Thoracic aorta (tissue), 2 donors: ENCODE measurements around the gene HNRNPK. TPM values are rescaled to one million over a fixed set of nuclear protein-coding genes. Genes with fewer than 3 reads are reported as not detected.

Experiments used
- ATAC-seq: fragments of 150-250 bp; one replicate; pipeline ENCODE4 v1.8.0; 2017; ENCODE audit warnings: low read depth; ENCODE audit not compliant: insufficient number of reproducible peaks, low FRiP score
- DNase-seq: peaks from one replicate; pipeline ENCODE4 v3.0.0-alpha.2; 2020; ENCODE audit warnings: low spot score
- H3K27ac ChIP-seq, 2 donors: fragments of 200-600 bp; sonication (generic); 1 replicate in 1 of 2; 2 replicates in 1 of 2; pipeline ENCODE4 v1.5.1; 2016; ENCODE audit warnings: mild to moderate bottlenecking in 2 of 2, moderate library complexity in 2 of 2
- H3K27me3 ChIP-seq: fragments of 200-600 bp; sonication (generic); replicated peaks from 2 replicates; pipeline ENCODE4 v1.6.0; 2016; ENCODE audit warnings: mild to moderate bottlenecking; ENCODE audit not compliant: insufficient read depth
- H3K36me3 ChIP-seq: fragments of 200-600 bp; sonication (generic); one replicate; pipeline ENCODE4 v1.5.1; 2016
- H3K4me1 ChIP-seq, 2 donors: fragments of 200-600 bp; sonication (generic); 1 replicate in 1 of 2; 2 replicates in 1 of 2; pipeline versions ENCODE4 v1.5.1 to v1.6.0; 2016; ENCODE audit warnings: low read depth in 2 of 2, mild to moderate bottlenecking in 1 of 2; ENCODE audit not compliant: control insufficient read depth in 1 of 2
- H3K4me3 ChIP-seq: fragments of 200-600 bp; sonication (generic); 2 replicates; pipeline ENCODE4 v1.5.1; 2016; ENCODE audit warnings: mild to moderate bottlenecking
- H3K9me3 ChIP-seq: fragments of 200-600 bp; sonication (generic); 2 replicates; pipeline ENCODE4 v1.5.1; 2016
- CTCF ChIP-seq: fragments of 200-600 bp; sonication (generic); IDR thresholded peaks from one replicate; pipeline ENCODE4 v1.5.1; 2019; ENCODE audit warnings: antibody characterized with exemption
- total RNA-seq, 2 donors: library from RNA; depleted of rRNA; stranded (reverse); fragments of >200 nt; gene quantifications; one replicate each; pipeline versions ENCODE4 v1.1.0 to v1.2.3, GENCODE V29; 2016

The HNRNPK gene
- total RNA-seq, 2 donors from 2014 or later = 326 to 392 TPM

- Histone ChIP-seq H3K27ac (no peak overlapping the region), H3K4me1 (peaks cover 0 to 3% of the 10 kb centered on the region in 2 donors), H3K4me3 (no peak overlapping the region), H3K27me3 (no peaks in the 10 kb centered on the region), H3K9me3 (no peaks in the 10 kb centered on the region), H3K36me3 (peaks cover 15% of the 10 kb centered on the region)
- DNase-seq = no peak
- no peak for TF ChIP-seq CTCF
- no peak for ATAC-seq
Measured at GRCh38 chr9:83936523-83936922, 43.5 kb downstream of the HNRNPK start.

GRCh38 chr9:83935276-83935935, 44.6 kb downstream of the HNRNPK start:
- H3K36me3 ChIP-seq = peaks cover 7% of the 10 kb centered on the region
- H3K4me3 ChIP-seq = no peak overlapping the region
- peaks cover 0 to 3% of the 10 kb centered on the region in 2 donors for H3K4me1 ChIP-seq
- ATAC-seq = no peak
- no peak for DNase-seq
- H3K27me3 ChIP-seq = no peaks in the 10 kb centered on the region
- H3K27ac ChIP-seq = no peak overlapping the region
- no peak for TF ChIP-seq CTCF
- H3K9me3 ChIP-seq = no peaks in the 10 kb centered on the region

GRCh38 chr9:83934569-83935275, 45.3 kb downstream of the HNRNPK start:
- Histone ChIP-seq H3K4me3 (no peak overlapping the region), H3K27me3 (no peaks in the 10 kb centered on the region), H3K4me1 (peaks cover 0 to 3% of the 10 kb centered on the region in 2 donors), H3K9me3 (no peaks in the 10 kb centered on the region), H3K36me3 (peaks cover 7% of the 10 kb centered on the region), H3K27ac (no peak overlapping the region)
- TF ChIP-seq CTCF = no peak
- DNase-seq (no peak), ATAC-seq (no peak)

GRCh38 chr9:83933790-83934189, 46.2 kb downstream of the HNRNPK start:
- DNase-seq (no peak), ATAC-seq (no peak)
- TF ChIP-seq CTCF = no peak

GRCh38 chr9:83932851-83933250, 47.2 kb downstream of the HNRNPK start:
- Histone ChIP-seq H3K9me3 (no peaks in the 10 kb centered on the region), H3K36me3 (no peaks in the 10 kb centered on the region), H3K4me1 (peaks cover 0 to 3% of the 10 kb centered on the region in 2 donors), H3K27me3 (no peaks in the 10 kb centered on the region), H3K27ac (no peak overlapping the region), H3K4me3 (no peak overlapping the region)
- DNase-seq = no peak
- ATAC-seq = no peak
- TF ChIP-seq CTCF = no peak

More at GRCh38 chr9:83933790-83934189, 46.2 kb downstream of the HNRNPK start:
- Histone ChIP-seq H3K27me3 (no peaks in the 10 kb centered on the region), H3K4me1 (peaks cover 0 to 3% of the 10 kb centered on the region in 2 donors), H3K27ac (no peak overlapping the region), H3K9me3 (no peaks in the 10 kb centered on the region), H3K4me3 (no peak overlapping the region), H3K36me3 (peaks cover 1% of the 10 kb centered on the region)
